A549 (cell line): ENCODE measurements around the gene ABL1. TPM values are rescaled to one million over a fixed set of nuclear protein-coding genes. Genes with fewer than 3 reads are reported as not detected.

Experiments used
- ATAC-seq, 2 experiments: fragments of 200-7000 bp in 1 of 2; fragments of >200 bp in 1 of 2; cut with Nextera tagmentation in 1 of 2; cut with Tn5 transposase in 1 of 2; 3 replicates each; pipeline versions ENCODE4 v1.8.0 to v1.9.1; 2018 to 2020; ENCODE audit warnings: mild to moderate bottlenecking in 1 of 2, moderate library complexity in 1 of 2
- CTCF ChIA-PET: fragments of 300-600 bp; sonication (Branson Sonifier 250); formaldehyde crosslinking; extraction: SDS; loops from one replicate; lab custom pipeline; 2021; ENCODE audit warnings: antibody characterized with exemption, inconsistent platforms; lab: Yijun Ruan, JAX
- POLR2A ChIA-PET: fragments of 350-600 bp; formaldehyde crosslinking; extraction: SDS; loops from one replicate; lab custom pipeline; 2021; ENCODE audit warnings: antibody characterized with exemption, inconsistent platforms; lab: Yijun Ruan, JAX
- DNase-seq, 2 experiments: peaks; one replicate each; pipeline versions ENCODE4 v3.0.0 to v3.0.0-alpha.2; 2011 to 2016; ENCODE audit warnings: low read depth in 1 of 2, low spot score in 1 of 2
- FAIRE-seq: peaks from 2 replicates; lab custom pipeline; 2011; peaks lifted over from hg19 to GRCh38; lab: Jason Lieb, UNC
- H3K27ac ChIP-seq, 2 experiments: fragments of >200 bp; sonication (Bioruptor Twin); formaldehyde crosslinking; 3 replicates each; pipeline ENCODE4 v1.5.1; 2016 to 2017
- H3K4me1 ChIP-seq: fragments of >200 bp; sonication (Bioruptor Twin); formaldehyde crosslinking; 3 replicates; pipeline ENCODE4 v1.6.1; 2016
- H3K4me2 ChIP-seq: fragments of >200 bp; sonication (Bioruptor Twin); formaldehyde crosslinking; 3 replicates; pipeline ENCODE4 v1.6.1; 2016
- H3K4me3 ChIP-seq: fragments of >200 bp; sonication (Bioruptor Twin); formaldehyde crosslinking; 3 replicates; pipeline ENCODE4 v1.5.1; 2016
- H3K9me3 ChIP-seq: fragments of >200 bp; sonication (Bioruptor Twin); formaldehyde crosslinking; 3 replicates; pipeline ENCODE4 v1.6.1; 2016
- BHLHE40 ChIP-seq: IDR thresholded peaks from 2 replicates; pipeline ENCODE4 v1.6.1; 2012; ENCODE audit warnings: low read depth, low read length, inconsistent platforms
- E2F6 ChIP-seq: IDR thresholded peaks from 2 replicates; pipeline ENCODE4 v1.6.1; 2012; ENCODE audit warnings: low read depth, borderline replicate concordance
- EHMT2 ChIP-seq: fragments of 200-600 bp; sonication (generic); IDR thresholded peaks from 2 replicates; pipeline ENCODE4 v1.6.1; 2016; ENCODE audit warnings: antibody characterized with exemption, low read depth, mild to moderate bottlenecking, moderate library complexity
- FOSB ChIP-seq: fragments of 250-450 bp; sonication (Bioruptor Pico); IDR thresholded peaks from 2 replicates; pipeline ENCODE4 v1.5.0; 2020; ENCODE audit warnings: mild to moderate bottlenecking, moderate library complexity
- GATA3 ChIP-seq: IDR thresholded peaks from 2 replicates; pipeline ENCODE4 v1.6.1; 2012; ENCODE audit warnings: borderline replicate concordance
- HOXB13 ChIP-seq: fragments of 250-450 bp; sonication (Bioruptor Pico); IDR thresholded peaks from 2 replicates; pipeline ENCODE4 v1.5.0; 2020; ENCODE audit warnings: low read depth, mild to moderate bottlenecking, moderate library complexity
- JUN ChIP-seq, 2 experiments: fragments of >200 bp; sonication (Bioruptor Twin); formaldehyde crosslinking; IDR thresholded peaks; 2 replicates in 1 of 2; 3 replicates in 1 of 2; pipeline ENCODE4 v1.6.1; 2016 to 2017
- MAX ChIP-seq: IDR thresholded peaks from 2 replicates; pipeline ENCODE4 v1.6.1; 2012
- MYC ChIP-seq: IDR thresholded peaks from 2 replicates; pipeline ENCODE4 v1.6.1; 2012; ENCODE audit warnings: mild to moderate bottlenecking, inconsistent platforms, low read length, improper control_type of control experiment, borderline replicate concordance
- NPAS2 ChIP-seq: fragments of 250-450 bp; sonication (Bioruptor Pico); IDR thresholded peaks from 2 replicates; pipeline ENCODE4 v1.8.0; 2022; ENCODE audit warnings: mild to moderate bottlenecking, moderate library complexity, borderline replicate concordance
- NR3C1 ChIP-seq: fragments of >200 bp; sonication (Bioruptor Twin); formaldehyde crosslinking; IDR thresholded peaks from 3 replicates; pipeline ENCODE4 v1.6.1; 2017
- PBX3 ChIP-seq: IDR thresholded peaks from 2 replicates; pipeline ENCODE4 v1.6.1; 2012
- POLR2A ChIP-seq: IDR thresholded peaks from 2 replicates; pipeline ENCODE4 v1.6.1; 2012; ENCODE audit warnings: mild to moderate bottlenecking, low read length
- RFX5 ChIP-seq: fragments of 450-650 bp; IDR thresholded peaks from 2 replicates; pipeline ENCODE4 v1.7.1; 2014; ENCODE audit warnings: antibody characterized with exemption, mild to moderate bottlenecking, moderate library complexity
- TFCP2L1 ChIP-seq: fragments of 250-450 bp; sonication (Bioruptor Pico); IDR thresholded peaks from 2 replicates; pipeline ENCODE4 v1.5.0; 2021; ENCODE audit warnings: mild to moderate bottlenecking
- TP53 ChIP-seq: fragments of 250-450 bp; sonication (Bioruptor Pico); IDR thresholded peaks from 2 replicates; pipeline ENCODE4 v1.5.0; 2021; ENCODE audit warnings: mild to moderate bottlenecking, moderate library complexity
- ZFP36 ChIP-seq: fragments of 450-650 bp; IDR thresholded peaks from 2 replicates; pipeline ENCODE4 v1.6.1; 2014; ENCODE audit warnings: borderline replicate concordance; ENCODE audit not compliant: partially characterized antibody
- WGBS: methylation state at CpG from one replicate; pipeline ENCODE4 v1.1.6; 2017; ENCODE audit errors: missing lambda C conversion rate; 5-methylcytosine and 5-hydroxymethylcytosine counted together
- polyA minus RNA-seq: library from RNA; depleted of rRNA, polyadenylated mRNA; stranded (reverse); fragments of >200 nt; gene quantifications from 2 replicates; pipeline ENCODE4 v1.2.3, GENCODE V29; 2011; rRNA and poly(A)+ RNA removed
- polyA plus RNA-seq, 4 experiments: library from polyadenylated mRNA; depleted of rRNA in 3 of 4; stranded (reverse); fragments of >200 nt; fragmentation: RNase III in 1 of 4; extraction: RNeasy Plus Mini Kit Qiagen cat#74134 plus additional on column Dnase treatment in 1 of 4; gene quantifications; 2 replicates in 3 of 4; 3 replicates in 1 of 4; pipeline ENCODE4 v1.2.3, GENCODE V29; 2011 to 2017
- TF ChIP-seq, protein P1 (sequence below): fragments of 150-350 bp; IDR thresholded peaks from 2 replicates; pipeline ENCODE4 v1.6.1; 2014; ENCODE audit warnings: low read depth, mild to moderate bottlenecking, low read length
- TF ChIP-seq, protein P2 (sequence below): fragments of >200 bp; sonication (Bioruptor Twin); formaldehyde crosslinking; IDR thresholded peaks from 2 replicates; pipeline ENCODE4 v1.6.1; 2016

ABL1 gene
- 26.5 and 37.5 TPM in 2 replicates for polyA plus RNA-seq (2011; rRNA removed)
- 16.5 and 23.9 TPM in 2 replicates for polyA plus RNA-seq (2012; cell fraction: cytosol; rRNA removed)
- polyA plus RNA-seq (2012; cell fraction: nucleus; rRNA removed) = 30.8 and 36.5 TPM in 2 replicates
- 30.0 to 32.6 TPM (median 32.4 TPM) in 3 replicates for polyA plus RNA-seq (2017; fragmentation: RNase III; extraction: RNeasy Plus Mini Kit Qiagen cat#74134 plus additional on column Dnase treatment)
- 54.3 and 56.9 TPM in 2 replicates for polyA minus RNA-seq

GRCh38 chr9:130834371-130835336, at the start of gene ABL1:
TSS of gene ABL1 (plus strand) at chr9:130835254. CDS start at chr9:130835447, 193 bp downstream.
- Histone ChIP-seq H3K9me3 (no peaks in the 10 kb centered on the region), H3K4me1 (peaks cover 43% of the 10 kb centered on the region), H3K4me2 (peak within 1 kb of the TSS; percentile 93), H3K27ac (peak within 1 kb of the TSS; percentile 94 to 98), H3K4me3 (peak within 1 kb of the TSS; percentile 63)
- ChIA-PET POLR2A (interaction anchor here (0.6 to 2.4 kb wide), 5 partner anchors 9 to 63 kb away, joined by 3 to 10 read pairs (median 4); no protein-coding TSS in a partner anchor), CTCF (interaction anchor here (0.6 to 28.2 kb wide), 6 partner anchors 8 to 134 kb away, joined by 3 to 397 read pairs (median 4); no protein-coding TSS in a partner anchor)
- ATAC-seq = peak; percentile 84 to 92
- TF ChIP-seq BHLHE40 (peak; percentile 73), MYC (peak; percentile 50; the same call in 1 of the 2 replicates), HOXB13 (peak; percentile 22; the same call in 1 of the 2 replicates), ZFP36 (no peak), MAX (peak; percentile 95), PBX3 (no peak; the same call in 1 of the 2 replicates), JUN (IDR thresholded peaks at IDR 0.05) (peak in 1 of 2 experiments; percentile 75; a peak in 3 of 5 replicates), TFCP2L1 (CRISPR knock-in tag) (0 out of 2 replicates have a peak, but pooled peaks have one; percentile 39), E2F6 (peak; percentile 87; the same call in 1 of the 2 replicates), POLR2A (peak; percentile 15), GATA3 (peak; percentile 23; the same call in 1 of the 2 replicates)
- TF ChIP-seq, protein P1, sequence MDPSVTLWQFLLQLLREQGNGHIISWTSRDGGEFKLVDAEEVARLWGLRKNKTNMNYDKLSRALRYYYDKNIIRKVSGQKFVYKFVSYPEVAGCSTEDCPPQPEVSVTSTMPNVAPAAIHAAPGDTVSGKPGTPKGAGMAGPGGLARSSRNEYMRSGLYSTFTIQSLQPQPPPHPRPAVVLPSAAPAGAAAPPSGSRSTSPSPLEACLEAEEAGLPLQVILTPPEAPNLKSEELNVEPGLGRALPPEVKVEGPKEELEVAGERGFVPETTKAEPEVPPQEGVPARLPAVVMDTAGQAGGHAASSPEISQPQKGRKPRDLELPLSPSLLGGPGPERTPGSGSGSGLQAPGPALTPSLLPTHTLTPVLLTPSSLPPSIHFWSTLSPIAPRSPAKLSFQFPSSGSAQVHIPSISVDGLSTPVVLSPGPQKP = no peak
- TF ChIP-seq, protein P2, sequence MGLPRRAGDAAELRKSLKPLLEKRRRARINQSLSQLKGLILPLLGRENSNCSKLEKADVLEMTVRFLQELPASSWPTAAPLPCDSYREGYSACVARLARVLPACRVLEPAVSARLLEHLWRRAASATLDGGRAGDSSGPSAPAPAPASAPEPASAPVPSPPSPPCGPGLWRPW = no peak
- 6% methylated on average over 28 of the region's 78 CpGs for WGBS
- peak; percentile 82 to 85 for DNase-seq
- no peak for FAIRE-seq

DNA sequence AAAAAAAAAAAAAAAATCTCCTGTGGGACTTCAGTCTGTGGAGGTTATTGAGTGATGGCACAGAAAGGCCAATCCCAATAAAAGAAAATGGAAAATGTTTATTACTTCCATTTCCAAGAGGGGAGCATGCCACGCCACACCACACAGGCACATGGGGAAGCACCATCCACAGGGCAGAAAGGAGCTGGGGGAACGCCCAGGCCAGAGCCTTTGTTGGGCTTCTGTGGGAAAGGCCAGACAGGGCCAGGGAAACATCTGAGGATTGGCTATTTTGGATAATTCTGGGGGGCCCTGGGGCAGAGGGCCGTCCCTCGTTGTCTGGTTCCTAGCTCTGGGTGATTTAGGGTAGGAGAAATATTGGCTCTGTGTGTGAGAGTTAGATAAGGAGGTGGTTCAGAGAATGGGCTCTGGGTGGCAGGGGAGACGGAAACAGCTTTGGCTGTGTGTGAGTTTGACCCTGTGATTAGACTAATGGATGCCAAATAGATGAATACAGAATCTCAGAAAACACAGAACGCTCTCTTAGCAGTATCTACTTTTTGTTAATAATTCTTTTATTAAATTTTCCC, 49.0 kb upstream of the ABL1 start:
- Histone ChIP-seq H3K4me3 (no peak overlapping the region), H3K4me2 (no peak overlapping the region), H3K4me1 (peaks cover 24% of the 10 kb centered on the region), H3K9me3 (peaks cover 16% of the 10 kb centered on the region; the same call in 2 of the 3 replicates), H3K27ac (peak overlapping the region in 1 of 2 experiments; percentile 12; a peak in 1 of 6 replicates)
- POLR2A ChIA-PET = no interaction called here
- DNase-seq (no peak), FAIRE-seq (no peak), ATAC-seq (no peak)
- 88% methylated on average over 6 of the region's 6 CpGs for WGBS
- TF ChIP-seq, protein P1 = no peak
- no peak for TF ChIP-seq FOSB (CRISPR knock-in tag)
- TF ChIP-seq NR3C1 = no peak
- no peak for TF ChIP-seq NPAS2 (CRISPR knock-in tag)
- no peak for TF ChIP-seq TP53
- no peak for TF ChIP-seq RFX5
- no peak for TF ChIP-seq EHMT2
- CTCF ChIA-PET = interaction anchor here (1.2 to 3.5 kb wide), 7 partner anchors 10 to 84 kb away, joined by 3 to 23 read pairs (median 5); no protein-coding TSS in a partner anchor
